Right cardiac atrium (tissue), 5 donors: Measurements from ENCODE around the gene MAGEA9B. TPM values are rescaled to one million over a fixed set of nuclear protein-coding genes. Genes with fewer than 3 reads are reported as not detected.
"Not testable (repeated sequence)": the region's sequence is repeated elsewhere in the genome, so short reads cannot be mapped to it uniquely, and the experiment has no call there.

Experiments
- ATAC-seq, 2 donors: fragments of 200-7000 bp; cut with Tn5 transposase; one replicate each; pipeline versions ENCODE4 v1.8.0 to v1.9.1; 2020; ENCODE audit warnings: moderate library complexity in 2 of 2, mild to moderate bottlenecking in 1 of 2
- DNase-seq, 3 donors: peaks; one replicate each; pipeline ENCODE4 v3.0.0-alpha.2; 2020
- H3K27ac ChIP-seq: one replicate; pipeline ENCODE4 v1.5.1; 2013; ENCODE audit warnings: mild to moderate bottlenecking, low read length, control low read depth, moderate library complexity
- H3K27me3 ChIP-seq: one replicate; pipeline ENCODE4 v1.6.1; 2013; ENCODE audit not compliant: control insufficient read depth, insufficient read depth
- H3K4me1 ChIP-seq: one replicate; pipeline ENCODE4 v1.6.1; 2013; ENCODE audit warnings: low read length; ENCODE audit not compliant: control insufficient read depth, insufficient read depth
- H3K4me3 ChIP-seq: one replicate; pipeline ENCODE4 v1.5.1; 2013; ENCODE audit warnings: low read length, control low read depth
- H3K9me3 ChIP-seq: one replicate; pipeline ENCODE4 v1.6.1; 2013; ENCODE audit warnings: low read length; ENCODE audit not compliant: control insufficient read depth
- WGBS: extraction: QIAGEN DNeasy Blood & Tissue Kit; methylation state at CpG from one replicate; pipeline ENCODE4 v1.1.7; 2013; 5-methylcytosine and 5-hydroxymethylcytosine counted together
- intact Hi-C, 4 donors: fragments of 100-400 bp; cut with DNase I; formaldehyde crosslinking; loops; one replicate each; pipeline versions ENCODE4 v1.11.0 to v1.14.0; 2022 to 2023
- long read RNA-seq, 4 donors: library from polyadenylated mRNA; unstranded; transcript quantifications; one replicate each; pipeline ENCODE4 v2.0.0, GENCODE V29; 2020 to 2021
- polyA plus RNA-seq: library from polyadenylated mRNA; stranded (reverse); fragments of 200-250 nt; gene quantifications from one replicate; pipeline ENCODE4 v1.2.3, GENCODE V29; 2013
- total RNA-seq, 4 donors: library from RNA; stranded (reverse); fragmentation: NEBNext Ultra II Directional; extraction: Animal tissue kit (Norgen Biotek cat#: 25700); gene quantifications; one replicate each; pipeline ENCODE4 v1.2.1, GENCODE V29; 2021
- donor health status: healthy with polysubstance abuse.
- donor health status: DM: no; HTN: yes; CAD: no.
- donor health status: DM: no; HTN: no; CAD: no.
- donor health status: DM: no; HTN: yes; CAD: no; lungs with severe emphysema.
- donor health status: DM: yes; HTN: yes; CAD: no.

The MAGEA9B gene, protein sequence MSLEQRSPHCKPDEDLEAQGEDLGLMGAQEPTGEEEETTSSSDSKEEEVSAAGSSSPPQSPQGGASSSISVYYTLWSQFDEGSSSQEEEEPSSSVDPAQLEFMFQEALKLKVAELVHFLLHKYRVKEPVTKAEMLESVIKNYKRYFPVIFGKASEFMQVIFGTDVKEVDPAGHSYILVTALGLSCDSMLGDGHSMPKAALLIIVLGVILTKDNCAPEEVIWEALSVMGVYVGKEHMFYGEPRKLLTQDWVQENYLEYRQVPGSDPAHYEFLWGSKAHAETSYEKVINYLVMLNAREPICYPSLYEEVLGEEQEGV
- total RNA-seq (not detected), polyA plus RNA-seq (not detected)
- long read RNA-seq, donor 1 = 0 reads
- long read RNA-seq, donor 2, partial matches to known transcripts = 0 of 1 reads
- long read RNA-seq, donor 2, other reads (novel, unspliced or antisense) = 0 of 1 reads
- long read RNA-seq, donor 3 = 0 reads
- long read RNA-seq, donor 4, partial matches to known transcripts = 0 of 1 reads
- long read RNA-seq, donor 4, other reads (novel, unspliced or antisense) = 1 of 1 reads

- DNase-seq = not testable (repeated sequence)
Measured at GRCh38 chrX:149587359-149587758, at the start of gene MAGEA9B. Gene MAGEA9B (minus strand): TSS chrX:149587459. CDS start chrX:149583179, 4,280 bp downstream.

DNA sequence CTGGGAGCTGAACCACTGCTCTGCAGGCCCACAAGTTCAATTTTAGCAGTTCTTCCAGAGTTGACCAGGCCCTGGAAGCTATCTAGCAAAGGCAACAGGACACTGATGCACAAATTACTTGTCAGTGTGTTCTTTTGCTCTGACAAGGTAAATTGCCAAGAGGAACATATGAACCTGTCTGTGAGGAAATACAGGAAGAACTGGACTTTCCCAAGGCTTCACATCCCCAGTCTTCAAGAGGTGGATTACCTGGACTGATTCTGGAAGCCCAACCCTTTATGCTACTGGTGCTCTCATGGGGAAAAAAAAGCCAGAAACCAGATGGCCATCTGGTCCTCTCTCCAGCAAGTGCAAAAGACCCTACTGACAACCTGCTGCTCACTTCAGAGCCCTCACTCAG, 46.3 kb upstream of the MAGEA9B start:
- Histone ChIP-seq H3K9me3 (no peaks in the 10 kb centered on the region), H3K27ac (no peak overlapping the region), H3K27me3 (no peaks in the 10 kb centered on the region), H3K4me3 (no peak overlapping the region), H3K4me1 (peaks cover 1% of the 10 kb centered on the region)
- intact Hi-C loops = no loop called here
- ATAC-seq = no peak
- no peak for DNase-seq

More at GRCh38 chrX:149587359-149587758, at the start of gene MAGEA9B:
- H3K4me1 ChIP-seq, ATAC-seq, H3K4me3 ChIP-seq, H3K27me3 ChIP-seq, H3K27ac ChIP-seq, H3K9me3 ChIP-seq, intact Hi-C loops: not testable (repeated sequence)
- no CpG with 5 or more reads among the region's 12 CpGs for whole genome bisulfite sequencing

DNA sequence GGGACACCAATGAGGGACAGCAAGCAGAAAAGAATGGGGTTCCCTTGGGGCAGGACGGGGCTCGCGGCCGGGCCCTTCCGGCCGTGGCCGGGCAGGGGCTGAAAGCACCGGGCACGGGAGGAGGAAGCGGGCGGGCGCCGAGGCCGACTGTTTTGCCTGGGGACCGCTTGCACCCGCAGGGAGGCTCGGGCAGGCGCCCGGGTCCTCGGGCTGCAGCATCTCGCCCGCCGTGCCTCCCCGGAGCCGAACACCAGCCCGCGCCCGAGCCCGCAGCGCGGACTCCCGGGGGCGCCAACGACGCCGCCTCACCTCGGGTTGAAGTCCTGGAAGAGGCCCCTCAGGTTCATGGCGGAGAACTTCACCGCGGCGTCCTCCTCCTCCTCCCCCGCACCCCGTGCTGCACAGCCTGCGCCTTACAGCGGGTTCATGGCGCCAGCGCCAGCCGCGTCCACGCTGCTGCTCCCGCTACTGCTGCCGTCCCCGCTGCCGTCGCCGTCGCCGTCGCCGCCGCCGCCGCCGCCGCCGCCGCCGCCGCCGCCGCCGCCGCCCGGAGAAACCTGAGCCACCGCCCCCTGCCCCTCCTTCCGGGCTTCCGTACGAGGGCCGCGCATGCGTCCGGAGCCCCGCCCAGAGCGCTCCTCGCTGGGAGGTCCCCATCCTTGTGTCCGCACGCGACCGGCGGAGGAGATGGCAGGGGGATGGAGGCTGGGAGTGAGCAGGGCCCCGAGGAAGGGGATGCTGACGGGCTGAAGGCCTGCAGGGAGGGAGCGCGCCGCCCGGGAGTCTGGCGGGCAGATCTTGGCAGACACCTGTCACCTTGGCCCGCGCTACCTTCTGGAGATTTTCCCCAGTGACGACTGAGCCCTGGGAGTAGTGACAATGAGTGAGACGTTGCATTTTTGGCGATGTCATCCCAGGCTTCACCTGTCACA, 44.2 kb upstream of the MAGEA9B start, which contains the start of gene TMEM185A:
TMEM185A (minus strand) TSS at position 559 of the 932 bp plus-strand sequence; CDS start at position 347, 212 bp downstream.
- under 1% methylated on average over 92 of the region's 102 CpGs for WGBS
- no peaks in the 10 kb centered on the region for H3K27me3 ChIP-seq
- intact Hi-C loops = no loop called here
- peak; percentile 76 to 91 (median 90) for DNase-seq
- H3K9me3 ChIP-seq = no peaks in the 10 kb centered on the region
- H3K4me3 ChIP-seq = peak within 1 kb of the TSS; percentile 62
- peak within 1 kb of the TSS; percentile 86 for H3K27ac ChIP-seq
- peaks cover 5% of the 10 kb centered on the region for H3K4me1 ChIP-seq
- peak; percentile 85 to 91 for ATAC-seq

- Histone ChIP-seq H3K4me1 (peaks cover 7% of the 10 kb centered on the region), H3K27me3 (no peaks in the 10 kb centered on the region), H3K27ac (peak overlapping the region; percentile 86), H3K9me3 (no peaks in the 10 kb centered on the region), H3K4me3 (peak overlapping the region; percentile 62)
- ATAC-seq (peak; percentile 81 to 88), DNase-seq (peak in 1 of 3 donors; percentile 56)
- intact Hi-C loops = no loop called here
- WGBS = 3% methylated on average over 16 of the region's 16 CpGs
Measured at GRCh38 chrX:149630681-149631233, 43.5 kb upstream of the MAGEA9B start.

GRCh38 chrX:149629730-149630387, 42.6 kb upstream of the MAGEA9B start:
- Histone ChIP-seq H3K27me3 (no peaks in the 10 kb centered on the region), H3K27ac (peak overlapping the region; percentile 86), H3K4me3 (peak overlapping the region; percentile 62), H3K9me3 (no peaks in the 10 kb centered on the region), H3K4me1 (peaks cover 9% of the 10 kb centered on the region)
- ATAC-seq (peak; percentile 17 to 36), DNase-seq (no peak)
- intact Hi-C loops = no loop called here
- WGBS = 40% methylated on average over 5 of the region's 5 CpGs

DNA sequence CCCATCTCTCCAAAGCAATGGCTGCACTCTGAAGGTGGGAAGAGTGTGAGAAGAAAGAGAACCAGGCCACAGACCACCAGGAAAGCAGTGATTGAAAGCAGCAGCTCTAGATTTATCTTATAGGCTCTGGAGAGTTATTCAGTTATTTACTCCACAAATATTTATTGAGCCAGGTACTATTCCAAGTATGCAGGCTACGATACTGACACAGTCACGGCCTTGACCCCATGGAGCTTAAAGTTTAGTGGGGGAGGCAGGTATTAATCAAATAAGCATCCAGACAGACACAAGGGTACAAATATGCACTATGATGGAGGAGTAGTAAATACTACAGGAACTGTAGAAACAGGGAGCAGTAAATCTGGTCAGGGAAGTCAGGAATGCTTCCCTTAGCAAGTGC, 41.5 kb upstream of the MAGEA9B start:
- DNase-seq = no peak

DNA sequence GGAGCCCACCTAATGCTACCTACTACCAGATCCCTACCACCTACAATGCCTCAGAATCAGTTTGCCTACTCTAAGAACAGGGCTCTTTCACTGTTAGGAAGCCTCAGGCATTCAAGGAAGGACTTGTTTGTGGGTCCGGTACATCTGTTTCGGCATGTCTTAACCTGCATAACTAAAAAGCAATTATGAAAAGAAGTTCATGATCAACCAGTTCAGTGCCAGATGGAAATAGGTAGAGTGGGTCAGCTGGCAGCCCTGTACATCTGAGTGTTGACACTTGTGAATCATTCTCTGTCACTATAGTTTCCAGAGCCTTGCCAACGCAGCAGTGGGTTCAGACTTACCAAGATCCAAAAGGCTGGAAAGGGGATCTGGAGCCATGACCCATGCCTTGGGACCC, 41.0 kb upstream of the MAGEA9B start:
- WGBS = 86% methylated on average over 3 of the region's 3 CpGs
- intact Hi-C loops = no loop called here
- Histone ChIP-seq H3K4me1 (peaks cover 9% of the 10 kb centered on the region), H3K27ac (peak overlapping the region; percentile 17), H3K4me3 (no peak overlapping the region), H3K27me3 (no peaks in the 10 kb centered on the region), H3K9me3 (no peaks in the 10 kb centered on the region)
- DNase-seq (no peak), ATAC-seq (no peak)

More for the DNA sequence above, 41.5 kb upstream of the MAGEA9B start:
- Histone ChIP-seq H3K4me3 (no peak overlapping the region), H3K27ac (no peak overlapping the region), H3K27me3 (no peaks in the 10 kb centered on the region), H3K9me3 (no peaks in the 10 kb centered on the region), H3K4me1 (peaks cover 9% of the 10 kb centered on the region)
- 95% methylated on average over 2 of the region's 2 CpGs for WGBS
- intact Hi-C loops = no loop called here
- no peak for ATAC-seq

DNA sequence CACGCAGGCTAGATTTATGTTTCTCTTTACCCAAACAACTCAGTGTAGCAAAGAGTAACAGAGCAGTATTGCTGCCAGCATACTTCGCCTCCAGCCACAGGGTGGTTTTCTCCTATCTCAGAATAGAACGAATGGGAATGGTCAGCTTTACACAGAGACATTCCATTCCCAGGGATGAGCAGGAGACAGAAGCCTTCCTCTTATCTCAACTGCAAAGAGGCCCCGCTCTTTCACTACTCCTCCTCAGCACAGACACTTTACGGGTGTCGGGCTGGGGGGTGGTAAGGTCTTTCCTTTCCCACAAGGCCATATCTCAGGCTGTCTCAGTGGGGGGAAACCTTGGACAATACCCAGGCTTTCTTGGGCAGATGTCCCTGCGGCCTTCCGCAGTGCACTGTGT, 39.6 kb upstream of the MAGEA9B start:
- ATAC-seq, H3K9me3 ChIP-seq, H3K4me1 ChIP-seq, H3K4me3 ChIP-seq, H3K27me3 ChIP-seq, intact Hi-C loops: not testable (repeated sequence)
- 44% methylated on average over 8 of the region's 8 CpGs for WGBS
- DNase-seq = peak in 2 of 3 donors; percentile 50
- H3K27ac ChIP-seq = peak overlapping the region; percentile 68

DNA sequence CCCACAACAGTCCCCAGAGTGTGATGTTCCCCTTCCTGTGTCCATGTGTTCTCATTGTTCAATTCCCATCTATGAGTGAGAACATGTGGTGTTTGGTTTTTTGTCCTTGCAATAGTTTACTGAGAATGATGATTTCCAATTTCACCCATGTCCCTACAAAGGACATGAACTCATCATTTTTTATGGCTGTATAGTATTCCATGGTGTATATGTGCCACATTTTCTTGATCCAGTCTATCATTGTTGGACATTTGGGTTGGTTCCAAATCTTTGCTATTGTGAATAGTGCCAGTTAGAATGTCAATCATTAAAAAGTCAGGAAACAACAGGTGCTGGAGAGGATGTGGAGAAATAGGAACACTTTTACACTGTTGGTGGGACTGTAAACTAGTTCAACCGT, 32.4 kb upstream of the MAGEA9B start:
- H3K27me3 ChIP-seq, intact Hi-C loops, ATAC-seq, H3K4me3 ChIP-seq, H3K9me3 ChIP-seq, H3K27ac ChIP-seq, DNase-seq, H3K4me1 ChIP-seq: not testable (repeated sequence)
- WGBS = no CpG with 5 or more reads among the region's 1 CpG

DNA sequence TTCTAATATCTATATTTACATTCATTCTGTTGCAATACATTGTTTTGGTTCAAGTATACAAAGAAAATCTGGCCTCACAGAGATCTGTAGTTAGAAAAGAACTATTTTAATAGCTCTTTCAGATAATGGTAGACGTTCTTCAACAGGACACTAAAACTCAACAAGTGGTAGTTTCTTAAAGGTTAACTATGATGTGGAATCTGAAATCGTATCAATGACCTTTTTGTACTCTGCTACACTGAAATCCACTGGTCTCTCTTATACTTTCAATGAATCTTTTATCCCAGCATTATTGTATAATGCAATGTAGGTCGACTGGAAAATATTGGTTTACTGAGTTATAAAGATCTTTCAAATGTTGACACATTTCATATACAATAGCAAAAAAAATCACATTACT, 31.6 kb upstream of the MAGEA9B start:
- Histone ChIP-seq H3K27me3 (no peaks in the 10 kb centered on the region), H3K9me3 (no peaks in the 10 kb centered on the region), H3K4me1 (no peaks in the 10 kb centered on the region), H3K27ac (no peak overlapping the region), H3K4me3 (no peak overlapping the region)
- ATAC-seq (no peak), DNase-seq (no peak)
- intact Hi-C loops = no loop called here
- WGBS = 74% methylated on average over 3 of the region's 3 CpGs
